Lower lobe of right lung (tissue), 2 donors: Measurements from ENCODE around the gene PPT1. TPM values are rescaled to one million over a fixed set of nuclear protein-coding genes. Genes with fewer than 3 reads are reported as not detected.
A peak's percentile ranks its signal among the peaks of the same experiment; 100 is the strongest.

ENCODE experiments used
- ATAC-seq, 2 donors: fragments of 200-7000 bp; cut with Tn5 transposase; one replicate each; pipeline ENCODE4 v1.9.1; 2020 to 2022; ENCODE audit warnings: mild to moderate bottlenecking in 2 of 2, moderate library complexity in 2 of 2
- DNase-seq: peaks from one replicate; pipeline ENCODE4 v3.0.0-alpha.2; 2020
- H3K27ac ChIP-seq: fragments of 200-600 bp; one replicate; pipeline ENCODE4 v1.8.0; 2022
- H3K27me3 ChIP-seq: fragments of 200-600 bp; one replicate; pipeline ENCODE4 v1.8.0; 2022; ENCODE audit warnings: low read depth
- H3K36me3 ChIP-seq: fragments of 200-600 bp; one replicate; pipeline ENCODE4 v1.8.0; 2022; ENCODE audit warnings: mild to moderate bottlenecking
- H3K4me1 ChIP-seq: fragments of 200-600 bp; one replicate; pipeline ENCODE4 v1.8.0; 2022
- H3K4me3 ChIP-seq: fragments of 200-600 bp; one replicate; pipeline ENCODE4 v1.8.0; 2022; ENCODE audit warnings: mild to moderate bottlenecking
- H3K9me3 ChIP-seq: fragments of 200-600 bp; one replicate; pipeline ENCODE4 v1.8.0; 2022
- CTCF ChIP-seq: fragments of 200-600 bp; IDR thresholded peaks from one replicate; pipeline ENCODE4 v1.8.0; 2022; ENCODE audit warnings: antibody characterized with exemption, mild to moderate bottlenecking
- intact Hi-C: fragments of 100-400 bp; cut with DNase I; formaldehyde crosslinking; loops from one replicate; pipeline ENCODE4 v1.11.0; 2022
- total RNA-seq: library from RNA; stranded (reverse); fragmentation: NEBNext Ultra II Directional; extraction: Animal tissue kit (Norgen Biotek cat#: 25700); gene quantifications from one replicate; pipeline ENCODE4 v1.2.1, GENCODE V29; 2021
- donor health status: DM: no; HTN: yes; CAD: no; lungs with severe emphysema.

The PPT1 gene
- total RNA-seq, 1 donor from 2014 or later, result 195 TPM

GRCh38 chr1:40079774-40080400, 17.2 kb downstream of the PPT1 start:
- Histone ChIP-seq H3K36me3 (peaks cover 73% of the 10 kb centered on the region), H3K4me1 (peaks cover 42% of the 10 kb centered on the region), H3K9me3 (no peaks in the 10 kb centered on the region), H3K4me3 (no peak overlapping the region), H3K27me3 (no peaks in the 10 kb centered on the region), H3K27ac (no peak overlapping the region)
- TF ChIP-seq CTCF, result no peak
- ATAC-seq (peak in 1 of 2 donors; percentile 23), DNase-seq (no peak)
- intact Hi-C loops, result no loop called here

GRCh38 chr1:40078512-40079333, 18.3 kb downstream of the PPT1 start:
- H3K36me3 ChIP-seq, result peaks cover 80% of the 10 kb centered on the region
- ATAC-seq, result peak; percentile 75 to 81
- no peak overlapping the region for H3K27ac ChIP-seq
- no peak overlapping the region for H3K4me3 ChIP-seq
- peaks cover 42% of the 10 kb centered on the region for H3K4me1 ChIP-seq
- DNase-seq, result no peak
- peak; percentile 78 for TF ChIP-seq CTCF
- no peaks in the 10 kb centered on the region for H3K9me3 ChIP-seq
- H3K27me3 ChIP-seq, result no peaks in the 10 kb centered on the region
- intact Hi-C loops, result no loop called here

- no peak for TF ChIP-seq CTCF
- Histone ChIP-seq H3K4me1 (peaks cover 42% of the 10 kb centered on the region), H3K4me3 (no peak overlapping the region), H3K27ac (peak overlapping the region; percentile 19), H3K9me3 (no peaks in the 10 kb centered on the region), H3K27me3 (no peaks in the 10 kb centered on the region), H3K36me3 (peaks cover 82% of the 10 kb centered on the region)
- peak; percentile 21 to 55 for ATAC-seq
- no peak for DNase-seq
- intact Hi-C loops, result no loop called here
Observed at GRCh38 chr1:40076895-40077312, 20.1 kb downstream of the PPT1 start.

- H3K27ac ChIP-seq, result no peak overlapping the region
Observed at GRCh38 chr1:40075266-40075665, 21.8 kb downstream of the PPT1 start.

GRCh38 chr1:40073062-40073461, 24.0 kb downstream of the PPT1 start:
- Histone ChIP-seq H3K9me3 (no peaks in the 10 kb centered on the region), H3K4me3 (no peak overlapping the region), H3K27ac (no peak overlapping the region), H3K4me1 (peaks cover 22% of the 10 kb centered on the region), H3K36me3 (peaks cover 99% of the 10 kb centered on the region), H3K27me3 (no peaks in the 10 kb centered on the region)
- intact Hi-C loops, result no loop called here
- TF ChIP-seq CTCF, result no peak
- ATAC-seq (no peak), DNase-seq (no peak)

More at GRCh38 chr1:40075266-40075665, 21.8 kb downstream of the PPT1 start:
- DNase-seq (no peak), ATAC-seq (peak in 1 of 2 donors; percentile 5)
- intact Hi-C loops, result no loop called here
- Histone ChIP-seq H3K4me1 (peaks cover 35% of the 10 kb centered on the region), H3K4me3 (no peak overlapping the region), H3K36me3 (peaks cover 95% of the 10 kb centered on the region), H3K27me3 (no peaks in the 10 kb centered on the region), H3K9me3 (no peaks in the 10 kb centered on the region)
- TF ChIP-seq CTCF, result no peak
